H1 (cell line): ENCODE measurements around the gene C19orf38. TPM values are rescaled to one million over a fixed set of nuclear protein-coding genes. Genes with fewer than 3 reads are reported as not detected.

Experiments
- BCL11A ChIP-seq, 2 experiments: IDR thresholded peaks; one replicate each; pipeline ENCODE4 v1.6.1; 2011; ENCODE audit warnings: low read depth in 2 of 2, low read length in 2 of 2, mild to moderate bottlenecking in 2 of 2
- EZH2 ChIP-seq: fragments of 200-600 bp; sonication (generic); IDR thresholded peaks from 2 replicates; pipeline ENCODE4 v1.7.1; 2012; ENCODE audit warnings: low read depth, mild to moderate bottlenecking, moderate library complexity, low read length, inconsistent platforms; ENCODE audit not compliant: severe bottlenecking
- KDM1A ChIP-seq: fragments of 200-600, 300-600 bp; sonication (generic); IDR thresholded peaks from 2 replicates; pipeline ENCODE4 v1.7.1; 2016; ENCODE audit warnings: mild to moderate bottlenecking, low read length, borderline replicate concordance
- MAFK ChIP-seq: IDR thresholded peaks from 2 replicates; pipeline ENCODE4 v1.6.1; 2012; ENCODE audit warnings: low read depth, mild to moderate bottlenecking, improper control_type of control experiment, low read length
- PHF8 ChIP-seq: fragments of 200-600 bp; sonication (generic); conservative IDR thresholded peaks from 2 replicates; pipeline ENCODE4 v1.7.1; 2012; ENCODE audit warnings: low read depth, mild to moderate bottlenecking, inconsistent platforms, low read length, moderate library complexity
- SUZ12 ChIP-seq: fragments of 200-600 bp; sonication (generic); IDR thresholded peaks from 2 replicates; pipeline ENCODE4 v1.6.1; 2012; ENCODE audit warnings: mild to moderate bottlenecking, inconsistent platforms, low read length, moderate library complexity, mixed read lengths
- TAF1 ChIP-seq: IDR thresholded peaks from 2 replicates; pipeline ENCODE4 v1.6.1; 2011; ENCODE audit warnings: mild to moderate bottlenecking, low read depth, low read length
- TBP ChIP-seq: IDR thresholded peaks from 2 replicates; pipeline ENCODE4 v1.6.1; 2011; ENCODE audit warnings: low read depth, low read length, improper control_type of control experiment
- TEAD4 ChIP-seq: IDR thresholded peaks from 2 replicates; pipeline ENCODE4 v1.6.1; 2012; ENCODE audit warnings: low read depth, low read length, inconsistent platforms, mixed read lengths
- polyA plus RNA-seq, 7 experiments: library from polyadenylated mRNA; depleted of rRNA in 3 of 7; stranded (reverse) in 5 of 7; unstranded in 2 of 7; fragments of >200 nt in 5 of 7; fragments of 200-250 nt in 2 of 7; gene quantifications; 1 replicate in 5 of 7; 2 replicates in 1 of 7; 4 replicates in 1 of 7; pipeline versions ENCODE4 v1.2.1 to v1.2.3, GENCODE V29; 2011 to 2013; ENCODE audit warnings: missing spikeins in 2 of 7, mixed read lengths in 2 of 7
- total RNA-seq: library from RNA; stranded (reverse); fragmentation: NEBNext Ultra II Directional; extraction: Animal tissue kit (Norgen Biotek cat#: 25700); gene quantifications from 2 replicates; pipeline ENCODE4 v1.2.1, GENCODE V29; 2021
- TF ChIP-seq, protein P1 (sequence below): fragments of 300-600 bp; sonication (generic); IDR thresholded peaks from 2 replicates; pipeline ENCODE4 v1.7.1; 2012; ENCODE audit warnings: low read length, moderate library complexity, mild to moderate bottlenecking, inconsistent platforms; ENCODE audit not compliant: insufficient replicate concordance

C19orf38 gene
- total and polyA plus RNA-seq, 2 of the 8 experiments (the other 6 are each of a cell fraction or from before 2014, with no cell fraction given): 0.53 TPM; not detected in 1

DNA sequence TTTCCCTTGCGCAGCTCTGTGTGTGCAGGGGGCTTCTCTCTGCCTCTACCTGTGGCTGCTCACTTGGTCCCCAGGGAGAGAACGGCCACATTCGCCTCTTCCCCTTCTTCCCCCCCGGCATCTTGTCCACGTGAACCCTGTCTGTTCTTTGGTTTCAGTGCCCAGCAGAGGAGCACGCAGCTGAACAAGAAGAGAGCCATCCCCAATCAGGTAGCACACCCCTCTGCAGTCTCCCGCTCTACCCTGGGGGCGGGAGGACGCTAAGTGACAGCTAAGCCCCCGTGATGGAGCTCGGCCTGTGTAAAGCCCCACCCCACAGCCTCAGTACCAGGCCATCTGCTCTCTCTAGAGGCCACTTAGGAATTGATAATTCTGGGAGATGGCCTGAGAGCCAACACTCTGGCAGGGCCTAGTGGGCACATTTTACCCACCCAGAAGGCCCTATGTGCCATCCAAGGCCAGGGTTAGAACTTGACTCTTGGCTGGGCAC is 42.4 kb upstream of the C19orf38 start (continued):
- TF ChIP-seq, protein P1, sequence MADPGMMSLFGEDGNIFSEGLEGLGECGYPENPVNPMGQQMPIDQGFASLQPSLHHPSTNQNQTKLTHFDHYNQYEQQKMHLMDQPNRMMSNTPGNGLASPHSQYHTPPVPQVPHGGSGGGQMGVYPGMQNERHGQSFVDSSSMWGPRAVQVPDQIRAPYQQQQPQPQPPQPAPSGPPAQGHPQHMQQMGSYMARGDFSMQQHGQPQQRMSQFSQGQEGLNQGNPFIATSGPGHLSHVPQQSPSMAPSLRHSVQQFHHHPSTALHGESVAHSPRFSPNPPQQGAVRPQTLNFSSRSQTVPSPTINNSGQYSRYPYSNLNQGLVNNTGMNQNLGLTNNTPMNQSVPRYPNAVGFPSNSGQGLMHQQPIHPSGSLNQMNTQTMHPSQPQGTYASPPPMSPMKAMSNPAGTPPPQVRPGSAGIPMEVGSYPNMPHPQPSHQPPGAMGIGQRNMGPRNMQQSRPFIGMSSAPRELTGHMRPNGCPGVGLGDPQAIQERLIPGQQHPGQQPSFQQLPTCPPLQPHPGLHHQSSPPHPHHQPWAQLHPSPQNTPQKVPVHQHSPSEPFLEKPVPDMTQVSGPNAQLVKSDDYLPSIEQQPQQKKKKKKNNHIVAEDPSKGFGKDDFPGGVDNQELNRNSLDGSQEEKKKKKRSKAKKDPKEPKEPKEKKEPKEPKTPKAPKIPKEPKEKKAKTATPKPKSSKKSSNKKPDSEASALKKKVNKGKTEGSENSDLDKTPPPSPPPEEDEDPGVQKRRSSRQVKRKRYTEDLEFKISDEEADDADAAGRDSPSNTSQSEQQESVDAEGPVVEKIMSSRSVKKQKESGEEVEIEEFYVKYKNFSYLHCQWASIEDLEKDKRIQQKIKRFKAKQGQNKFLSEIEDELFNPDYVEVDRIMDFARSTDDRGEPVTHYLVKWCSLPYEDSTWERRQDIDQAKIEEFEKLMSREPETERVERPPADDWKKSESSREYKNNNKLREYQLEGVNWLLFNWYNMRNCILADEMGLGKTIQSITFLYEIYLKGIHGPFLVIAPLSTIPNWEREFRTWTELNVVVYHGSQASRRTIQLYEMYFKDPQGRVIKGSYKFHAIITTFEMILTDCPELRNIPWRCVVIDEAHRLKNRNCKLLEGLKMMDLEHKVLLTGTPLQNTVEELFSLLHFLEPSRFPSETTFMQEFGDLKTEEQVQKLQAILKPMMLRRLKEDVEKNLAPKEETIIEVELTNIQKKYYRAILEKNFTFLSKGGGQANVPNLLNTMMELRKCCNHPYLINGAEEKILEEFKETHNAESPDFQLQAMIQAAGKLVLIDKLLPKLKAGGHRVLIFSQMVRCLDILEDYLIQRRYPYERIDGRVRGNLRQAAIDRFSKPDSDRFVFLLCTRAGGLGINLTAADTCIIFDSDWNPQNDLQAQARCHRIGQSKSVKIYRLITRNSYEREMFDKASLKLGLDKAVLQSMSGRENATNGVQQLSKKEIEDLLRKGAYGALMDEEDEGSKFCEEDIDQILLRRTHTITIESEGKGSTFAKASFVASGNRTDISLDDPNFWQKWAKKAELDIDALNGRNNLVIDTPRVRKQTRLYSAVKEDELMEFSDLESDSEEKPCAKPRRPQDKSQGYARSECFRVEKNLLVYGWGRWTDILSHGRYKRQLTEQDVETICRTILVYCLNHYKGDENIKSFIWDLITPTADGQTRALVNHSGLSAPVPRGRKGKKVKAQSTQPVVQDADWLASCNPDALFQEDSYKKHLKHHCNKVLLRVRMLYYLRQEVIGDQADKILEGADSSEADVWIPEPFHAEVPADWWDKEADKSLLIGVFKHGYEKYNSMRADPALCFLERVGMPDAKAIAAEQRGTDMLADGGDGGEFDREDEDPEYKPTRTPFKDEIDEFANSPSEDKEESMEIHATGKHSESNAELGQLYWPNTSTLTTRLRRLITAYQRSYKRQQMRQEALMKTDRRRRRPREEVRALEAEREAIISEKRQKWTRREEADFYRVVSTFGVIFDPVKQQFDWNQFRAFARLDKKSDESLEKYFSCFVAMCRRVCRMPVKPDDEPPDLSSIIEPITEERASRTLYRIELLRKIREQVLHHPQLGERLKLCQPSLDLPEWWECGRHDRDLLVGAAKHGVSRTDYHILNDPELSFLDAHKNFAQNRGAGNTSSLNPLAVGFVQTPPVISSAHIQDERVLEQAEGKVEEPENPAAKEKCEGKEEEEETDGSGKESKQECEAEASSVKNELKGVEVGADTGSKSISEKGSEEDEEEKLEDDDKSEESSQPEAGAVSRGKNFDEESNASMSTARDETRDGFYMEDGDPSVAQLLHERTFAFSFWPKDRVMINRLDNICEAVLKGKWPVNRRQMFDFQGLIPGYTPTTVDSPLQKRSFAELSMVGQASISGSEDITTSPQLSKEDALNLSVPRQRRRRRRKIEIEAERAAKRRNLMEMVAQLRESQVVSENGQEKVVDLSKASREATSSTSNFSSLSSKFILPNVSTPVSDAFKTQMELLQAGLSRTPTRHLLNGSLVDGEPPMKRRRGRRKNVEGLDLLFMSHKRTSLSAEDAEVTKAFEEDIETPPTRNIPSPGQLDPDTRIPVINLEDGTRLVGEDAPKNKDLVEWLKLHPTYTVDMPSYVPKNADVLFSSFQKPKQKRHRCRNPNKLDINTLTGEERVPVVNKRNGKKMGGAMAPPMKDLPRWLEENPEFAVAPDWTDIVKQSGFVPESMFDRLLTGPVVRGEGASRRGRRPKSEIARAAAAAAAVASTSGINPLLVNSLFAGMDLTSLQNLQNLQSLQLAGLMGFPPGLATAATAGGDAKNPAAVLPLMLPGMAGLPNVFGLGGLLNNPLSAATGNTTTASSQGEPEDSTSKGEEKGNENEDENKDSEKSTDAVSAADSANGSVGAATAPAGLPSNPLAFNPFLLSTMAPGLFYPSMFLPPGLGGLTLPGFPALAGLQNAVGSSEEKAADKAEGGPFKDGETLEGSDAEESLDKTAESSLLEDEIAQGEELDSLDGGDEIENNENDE: no peak
- TF ChIP-seq KDM1A (no peak), EZH2 (no peak), MAFK (no peak), TAF1 (no peak), TBP (no peak), BCL11A (IDR thresholded peaks at IDR 0.05; ENCODE audit: low read depth in 2 of 2, low read length in 2 of 2) (no peak), PHF8 (no peak), TEAD4 (no peak), SUZ12 (no peak)
